Right cardiac atrium (tissue), 5 donors: ENCODE data around the gene EFHC2. TPM values are rescaled to one million over a fixed set of nuclear protein-coding genes. Genes with fewer than 3 reads are reported as not detected.

Experiments used
- ATAC-seq, 2 donors: fragments of 200-7000 bp; cut with Tn5 transposase; one replicate each; pipeline versions ENCODE4 v1.8.0 to v1.9.1; 2020; ENCODE audit warnings: moderate library complexity in 2 of 2, mild to moderate bottlenecking in 1 of 2
- DNase-seq, 3 donors: peaks; one replicate each; pipeline ENCODE4 v3.0.0-alpha.2; 2020
- H3K27ac ChIP-seq: one replicate; pipeline ENCODE4 v1.5.1; 2013; ENCODE audit warnings: mild to moderate bottlenecking, low read length, control low read depth, moderate library complexity
- H3K27me3 ChIP-seq: one replicate; pipeline ENCODE4 v1.6.1; 2013; ENCODE audit not compliant: control insufficient read depth, insufficient read depth
- H3K4me1 ChIP-seq: one replicate; pipeline ENCODE4 v1.6.1; 2013; ENCODE audit warnings: low read length; ENCODE audit not compliant: control insufficient read depth, insufficient read depth
- H3K4me3 ChIP-seq: one replicate; pipeline ENCODE4 v1.5.1; 2013; ENCODE audit warnings: low read length, control low read depth
- H3K9me3 ChIP-seq: one replicate; pipeline ENCODE4 v1.6.1; 2013; ENCODE audit warnings: low read length; ENCODE audit not compliant: control insufficient read depth
- WGBS: extraction: QIAGEN DNeasy Blood & Tissue Kit; methylation state at CpG from one replicate; pipeline ENCODE4 v1.1.7; 2013; 5-methylcytosine and 5-hydroxymethylcytosine counted together
- intact Hi-C, 4 donors: fragments of 100-400 bp; cut with DNase I; formaldehyde crosslinking; loops; one replicate each; pipeline versions ENCODE4 v1.11.0 to v1.14.0; 2022 to 2023
- long read RNA-seq, 4 donors: library from polyadenylated mRNA; unstranded; transcript quantifications; one replicate each; pipeline ENCODE4 v2.0.0, GENCODE V29; 2020 to 2021
- polyA plus RNA-seq: library from polyadenylated mRNA; stranded (reverse); fragments of 200-250 nt; gene quantifications from one replicate; pipeline ENCODE4 v1.2.3, GENCODE V29; 2013
- total RNA-seq, 4 donors: library from RNA; stranded (reverse); fragmentation: NEBNext Ultra II Directional; extraction: Animal tissue kit (Norgen Biotek cat#: 25700); gene quantifications; one replicate each; pipeline ENCODE4 v1.2.1, GENCODE V29; 2021
- donor health status: healthy with polysubstance abuse.
- donor health status: DM: no; HTN: yes; CAD: no.
- donor health status: DM: no; HTN: no; CAD: no.
- donor health status: DM: no; HTN: yes; CAD: no; lungs with severe emphysema.
- donor health status: DM: yes; HTN: yes; CAD: no.

EFHC2 gene, protein sequence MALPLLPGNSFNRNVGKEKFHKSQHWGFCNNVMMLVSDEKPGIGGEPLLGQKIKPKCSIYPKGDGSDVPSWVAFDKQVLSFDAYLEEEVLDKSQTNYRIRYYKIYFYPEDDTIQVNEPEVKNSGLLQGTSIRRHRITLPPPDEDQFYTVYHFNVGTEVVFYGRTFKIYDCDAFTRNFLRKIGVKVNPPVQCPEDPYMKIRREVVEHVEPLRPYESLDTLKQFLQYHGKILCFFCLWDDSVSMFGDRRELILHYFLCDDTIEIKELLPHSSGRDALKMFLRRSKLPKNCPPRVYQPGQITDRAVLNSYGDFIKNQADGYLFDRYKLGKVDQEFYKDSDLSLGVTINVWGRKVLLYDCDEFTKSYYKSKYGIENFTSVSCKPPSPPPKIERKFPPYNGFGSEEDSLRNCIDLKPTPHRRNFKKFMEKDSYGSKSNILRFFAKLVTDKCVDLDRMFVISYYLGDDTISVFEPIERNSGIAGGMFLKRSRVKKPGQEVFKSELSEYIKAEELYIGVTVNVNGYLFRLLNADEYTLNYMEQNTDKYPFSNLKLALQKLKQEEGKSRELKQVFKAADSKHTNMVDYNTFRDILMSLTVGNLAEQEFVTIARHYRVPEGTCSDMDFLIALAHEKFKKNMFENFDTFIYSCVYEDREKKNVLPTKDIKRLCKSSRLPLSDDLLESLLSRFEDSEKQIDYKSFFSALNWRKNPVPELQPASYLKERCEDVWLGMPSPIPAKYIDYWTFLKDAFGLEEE
- total RNA-seq (1 to 10 TPM; 5.9 to 9.5 (median 6.6) TPM), polyA plus RNA-seq (4.7 TPM)
- long read RNA-seq, donor 1, transcript EFHC2-202 (15 exons, 2,464 nt) = major isoform, 13 of 16 reads
- long read RNA-seq, donor 1, partial matches to known transcripts = 2 of 16 reads
- long read RNA-seq, donor 1, other reads (novel, unspliced or antisense) = 1 of 16 reads
- long read RNA-seq, donor 2, partial matches to known transcripts = 0 of 4 reads
- long read RNA-seq, donor 2, other reads (novel, unspliced or antisense) = 2 of 4 reads
- long read RNA-seq, donor 3, transcript EFHC2-202 (15 exons, 2,464 nt) = major isoform, 24 of 31 reads
- long read RNA-seq, donor 3, partial matches to known transcripts = 3 of 31 reads
- long read RNA-seq, donor 3, other reads (novel, unspliced or antisense) = 4 of 31 reads
- long read RNA-seq, donor 4, partial matches to known transcripts = 0 of 4 reads
- long read RNA-seq, donor 4, other reads (novel, unspliced or antisense) = 1 of 4 reads

DNA sequence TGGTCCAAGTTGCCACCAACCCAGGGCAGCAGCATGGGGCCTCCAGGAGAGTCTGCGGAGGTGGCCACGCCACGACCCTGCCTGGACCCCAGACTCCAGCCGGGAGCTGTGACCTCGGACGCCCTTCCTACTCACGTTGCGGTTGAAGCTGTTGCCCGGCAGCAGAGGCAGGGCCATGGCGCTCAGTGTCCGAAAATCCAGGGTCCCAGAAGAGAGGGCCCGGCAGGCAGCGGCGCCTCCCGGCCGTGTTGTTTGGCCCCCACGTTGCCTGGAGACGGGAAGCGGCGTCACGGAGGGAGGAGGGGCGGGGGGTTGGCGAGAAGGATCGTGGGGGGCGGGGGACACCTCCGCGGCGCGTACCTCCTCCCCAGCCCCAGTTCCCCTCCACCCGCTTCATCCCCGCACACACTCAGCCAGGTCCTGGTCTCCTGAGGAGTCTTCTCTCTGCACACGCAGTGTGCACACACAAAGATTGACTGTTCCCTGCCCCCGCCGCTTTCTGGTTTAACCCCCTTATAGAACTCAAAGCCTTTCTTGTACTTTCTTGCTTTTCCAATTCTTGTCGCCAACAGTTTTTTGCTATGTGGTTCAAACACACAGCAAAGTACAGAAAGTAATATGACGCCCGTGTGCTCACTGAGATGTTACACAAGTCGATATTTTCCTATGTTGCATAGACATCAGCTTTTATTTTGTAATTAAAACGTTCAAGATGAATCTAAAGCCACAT is at the start of gene EFHC2:
Gene EFHC2, minus strand, starts transcription at position 261 of the 730 bp plus-strand sequence. Its CDS starts 84 bp downstream, at position 177.
- DNase-seq = peak; percentile 47 to 83 (median 75)
- WGBS = 5% methylated on average over 33 of the region's 39 CpGs
- peak; percentile 78 to 86 for ATAC-seq
- no peaks in the 10 kb centered on the region for H3K27me3 ChIP-seq
- H3K4me1 ChIP-seq = no peaks in the 10 kb centered on the region
- intact Hi-C loops = no loop called here
- H3K27ac ChIP-seq = no peak within 1 kb of the TSS
- no peaks in the 10 kb centered on the region for H3K9me3 ChIP-seq
- peak within 1 kb of the TSS; percentile 84 for H3K4me3 ChIP-seq

DNA sequence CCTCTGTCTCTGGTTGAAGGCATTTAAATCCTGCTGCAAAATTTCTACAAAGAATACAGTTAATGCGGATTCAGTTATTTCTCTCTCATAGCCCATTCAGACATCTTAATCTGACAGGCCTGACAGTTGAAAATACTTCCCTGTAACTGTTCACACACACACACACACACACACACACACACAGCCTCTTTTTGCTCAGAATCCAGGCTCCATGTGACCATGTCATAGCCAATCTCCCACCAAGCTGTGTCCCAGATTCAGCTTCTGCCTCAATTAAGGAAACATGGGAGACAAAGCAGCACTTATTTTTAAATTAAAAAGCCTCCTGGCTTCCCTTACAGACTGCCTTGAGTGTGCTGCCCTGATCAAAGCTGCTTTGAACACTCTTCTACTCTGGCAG is 49.3 kb upstream of the EFHC2 start:
- ATAC-seq = no peak

DNA sequence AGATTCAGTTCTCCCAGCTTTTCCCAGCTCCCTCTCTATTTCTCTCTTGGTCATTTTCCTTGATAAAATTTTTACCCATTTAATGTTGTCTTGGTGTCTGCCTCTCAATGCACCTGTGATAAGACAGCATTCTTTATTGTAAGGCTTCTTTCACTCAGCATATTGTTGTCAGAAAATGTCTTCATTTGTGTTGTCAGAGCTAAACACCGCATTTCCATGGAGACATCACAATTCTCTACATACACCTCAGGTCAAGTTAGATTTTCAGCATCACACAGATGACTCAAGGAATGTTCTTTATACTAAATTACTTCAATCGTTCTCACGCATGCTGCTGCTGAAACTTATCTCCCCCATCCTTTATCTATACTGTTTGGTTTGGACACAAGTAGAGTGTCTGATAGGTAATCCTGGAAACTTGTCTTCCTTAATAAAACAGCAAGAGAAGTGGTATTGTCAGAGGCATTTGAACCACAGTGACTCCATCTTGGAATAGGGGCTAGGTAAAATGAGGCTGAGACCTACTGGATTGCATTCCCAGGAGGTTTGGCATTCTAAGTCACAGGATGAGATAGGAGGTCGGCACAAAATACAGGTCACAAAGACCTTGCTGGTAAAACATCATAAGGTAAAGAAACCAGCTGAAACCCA is 41.3 kb upstream of the EFHC2 start:
- H3K4me1 ChIP-seq = no peaks in the 10 kb centered on the region
- WGBS = 68% methylated on average over 4 of the region's 4 CpGs
- DNase-seq (no peak), ATAC-seq (no peak)
- no peak overlapping the region for H3K4me3 ChIP-seq
- intact Hi-C loops = no loop called here
- H3K27me3 ChIP-seq = no peaks in the 10 kb centered on the region
- H3K9me3 ChIP-seq = no peaks in the 10 kb centered on the region
- no peak overlapping the region for H3K27ac ChIP-seq

More for the DNA sequence above, 49.3 kb upstream of the EFHC2 start:
- intact Hi-C loops = no loop called here
- Histone ChIP-seq H3K9me3 (no peaks in the 10 kb centered on the region), H3K27ac (no peak overlapping the region), H3K27me3 (no peaks in the 10 kb centered on the region), H3K4me3 (no peak overlapping the region), H3K4me1 (no peaks in the 10 kb centered on the region)
- DNase-seq = no peak
- WGBS = 64% methylated on average over 1 of the region's 1 CpG

DNA sequence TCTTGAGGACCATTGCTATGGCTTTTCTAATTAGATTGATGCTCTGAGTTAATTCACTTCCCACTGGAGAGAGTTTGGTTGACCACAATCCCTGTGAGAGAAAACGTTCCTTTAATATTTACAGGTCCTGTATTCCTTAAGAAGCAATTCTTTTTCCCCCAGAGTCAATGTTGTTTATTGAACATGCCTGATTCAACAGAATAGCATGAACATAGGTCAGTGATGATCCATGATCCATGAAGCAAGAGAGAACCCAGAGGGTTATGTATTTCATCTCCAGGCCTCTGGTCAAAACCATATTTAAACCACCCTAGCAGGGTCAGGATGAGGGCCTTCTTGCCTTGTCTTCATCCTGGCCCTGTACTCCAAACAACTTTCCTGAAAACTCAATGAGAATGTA is 39.4 kb upstream of the EFHC2 start:
- H3K4me1 ChIP-seq = no peaks in the 10 kb centered on the region
- ATAC-seq (no peak), DNase-seq (no peak)
- H3K4me3 ChIP-seq = no peak overlapping the region
- H3K27ac ChIP-seq = no peak overlapping the region
- intact Hi-C loops = no loop called here
- H3K27me3 ChIP-seq = no peaks in the 10 kb centered on the region
- no peaks in the 10 kb centered on the region for H3K9me3 ChIP-seq
- 90% methylated on average over 1 of the region's 1 CpG for WGBS

DNA sequence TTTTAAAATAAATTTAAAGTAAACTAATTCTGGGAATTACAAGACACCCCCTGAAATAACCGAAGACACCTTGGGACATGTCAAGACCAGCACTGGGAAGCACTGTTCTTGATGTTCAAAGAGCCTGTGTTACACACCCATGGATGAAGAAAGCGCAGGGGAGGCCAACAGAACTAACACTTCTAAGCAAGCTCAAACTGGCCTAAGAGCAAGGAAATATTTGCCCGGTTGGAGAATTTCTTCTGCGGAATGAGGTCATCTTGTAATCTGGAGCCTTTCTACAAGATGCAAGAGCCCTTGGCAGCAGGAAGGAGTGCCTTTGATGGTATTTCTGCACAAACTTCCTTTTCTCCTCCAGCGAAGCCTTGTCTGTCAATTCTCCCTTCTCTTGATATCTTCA is 9.3 kb upstream of the EFHC2 start:
- DNase-seq (no peak), ATAC-seq (no peak)
- intact Hi-C loops = no loop called here
- Histone ChIP-seq H3K4me1 (no peaks in the 10 kb centered on the region), H3K27ac (no peak overlapping the region), H3K4me3 (no peak overlapping the region), H3K9me3 (no peaks in the 10 kb centered on the region), H3K27me3 (no peaks in the 10 kb centered on the region)
- 49% methylated on average over 5 of the region's 5 CpGs for WGBS

DNA sequence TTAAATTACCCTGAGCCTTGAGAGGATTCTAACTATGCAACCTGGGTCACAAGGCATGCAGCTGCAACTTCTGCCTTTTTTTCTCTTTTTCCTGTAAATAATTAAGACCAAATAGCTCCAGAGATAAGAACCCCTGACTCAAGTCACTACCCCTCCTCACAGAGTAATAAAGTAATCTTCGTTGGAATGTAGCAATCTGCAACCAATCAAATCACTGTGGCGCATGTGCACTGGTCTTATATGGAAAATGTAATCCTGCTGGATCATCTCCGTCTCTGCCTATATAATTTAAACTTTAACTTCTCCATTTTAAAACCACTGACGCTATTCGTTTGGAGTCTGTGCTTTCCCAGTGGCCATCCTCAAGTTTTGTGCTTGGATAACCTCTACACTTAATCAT is 6.1 kb upstream of the EFHC2 start:
- H3K9me3 ChIP-seq = no peaks in the 10 kb centered on the region
- H3K27me3 ChIP-seq = no peaks in the 10 kb centered on the region
- H3K4me1 ChIP-seq = no peaks in the 10 kb centered on the region
- intact Hi-C loops = no loop called here
- no peak for DNase-seq
- no peak overlapping the region for H3K4me3 ChIP-seq
- ATAC-seq = no peak
- 55% methylated on average over 5 of the region's 5 CpGs for WGBS
- no peak overlapping the region for H3K27ac ChIP-seq

DNA sequence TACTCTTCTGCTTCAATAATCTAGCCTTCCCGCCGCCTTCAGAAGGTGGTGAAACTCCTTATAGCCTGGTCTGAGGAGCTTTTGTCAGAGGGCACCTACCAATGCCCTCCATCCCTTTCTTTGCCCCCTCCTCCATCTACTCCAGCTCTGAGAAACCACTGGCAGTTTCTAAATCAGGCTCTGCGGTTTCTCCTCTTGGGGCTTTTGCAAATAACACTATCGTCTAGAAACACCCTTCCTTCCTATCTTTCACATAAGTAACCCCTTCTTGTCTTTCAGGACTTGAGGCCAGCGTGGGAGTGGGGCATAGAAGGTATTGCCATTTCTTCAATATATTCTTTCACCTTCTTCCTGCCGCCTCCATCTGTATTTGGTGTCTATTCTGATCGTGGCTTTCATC is 1.2 kb upstream of the EFHC2 start:
- no peaks in the 10 kb centered on the region for H3K27me3 ChIP-seq
- no peaks in the 10 kb centered on the region for H3K4me1 ChIP-seq
- H3K27ac ChIP-seq = no peak overlapping the region
- intact Hi-C loops = no loop called here
- H3K9me3 ChIP-seq = no peaks in the 10 kb centered on the region
- DNase-seq (no peak), ATAC-seq (no peak)
- WGBS = 43% methylated on average over 7 of the region's 7 CpGs
- no peak overlapping the region for H3K4me3 ChIP-seq

DNA sequence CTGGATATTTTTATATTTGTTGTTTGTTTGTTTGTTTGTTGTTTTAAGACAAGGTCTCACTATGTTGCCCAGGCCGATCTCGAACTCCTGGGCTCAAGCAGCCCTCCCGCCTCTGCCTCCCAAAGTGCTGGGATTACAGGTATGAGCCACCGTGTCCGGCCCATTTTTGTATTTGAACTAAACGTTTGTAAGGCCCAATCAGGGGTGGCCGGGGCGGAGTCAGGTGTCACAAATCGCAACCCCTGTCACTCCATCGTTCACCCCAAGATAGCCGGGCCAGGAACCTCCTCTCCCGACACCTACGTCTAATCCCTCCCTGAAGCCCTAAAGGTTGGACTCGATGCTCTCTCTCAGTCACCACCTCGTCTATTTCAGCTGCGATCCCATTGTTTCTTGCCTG is 722 bp upstream of the EFHC2 start:
- no peak overlapping the region for H3K27ac ChIP-seq
- peak overlapping the region; percentile 84 for H3K4me3 ChIP-seq
- no peaks in the 10 kb centered on the region for H3K4me1 ChIP-seq
- ATAC-seq (no peak), DNase-seq (peak; percentile 14 to 57 (median 44))
- H3K9me3 ChIP-seq = no peaks in the 10 kb centered on the region
- no peaks in the 10 kb centered on the region for H3K27me3 ChIP-seq
- WGBS = 38% methylated on average over 16 of the region's 16 CpGs
- intact Hi-C loops = no loop called here

DNA sequence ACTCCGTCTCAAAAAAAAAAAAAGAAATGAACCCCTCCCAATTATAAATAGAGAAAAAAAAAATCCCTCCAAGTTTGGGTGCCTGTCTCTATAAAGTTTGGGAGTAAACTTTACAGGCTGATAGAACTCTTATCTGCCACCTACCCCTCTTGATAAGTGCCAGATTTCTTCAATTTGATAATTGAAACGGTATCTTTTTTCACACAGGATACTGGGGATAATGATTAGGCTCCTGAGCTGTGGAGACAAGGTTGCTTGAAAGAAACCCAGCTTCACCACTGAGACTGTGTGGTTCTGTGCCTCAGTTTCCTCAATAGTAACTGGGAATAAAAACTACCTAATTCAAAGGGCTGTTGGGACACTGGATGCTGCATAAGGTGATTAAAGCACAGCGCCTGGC is 606 bp downstream of the EFHC2 start:
- H3K4me1 ChIP-seq = no peaks in the 10 kb centered on the region
- intact Hi-C loops = no loop called here
- H3K27ac ChIP-seq = no peak overlapping the region
- H3K4me3 ChIP-seq = peak overlapping the region; percentile 84
- no peaks in the 10 kb centered on the region for H3K27me3 ChIP-seq
- DNase-seq = no peak
- ATAC-seq = no peak
- H3K9me3 ChIP-seq = no peaks in the 10 kb centered on the region
- 45% methylated on average over 2 of the region's 3 CpGs for WGBS

DNA sequence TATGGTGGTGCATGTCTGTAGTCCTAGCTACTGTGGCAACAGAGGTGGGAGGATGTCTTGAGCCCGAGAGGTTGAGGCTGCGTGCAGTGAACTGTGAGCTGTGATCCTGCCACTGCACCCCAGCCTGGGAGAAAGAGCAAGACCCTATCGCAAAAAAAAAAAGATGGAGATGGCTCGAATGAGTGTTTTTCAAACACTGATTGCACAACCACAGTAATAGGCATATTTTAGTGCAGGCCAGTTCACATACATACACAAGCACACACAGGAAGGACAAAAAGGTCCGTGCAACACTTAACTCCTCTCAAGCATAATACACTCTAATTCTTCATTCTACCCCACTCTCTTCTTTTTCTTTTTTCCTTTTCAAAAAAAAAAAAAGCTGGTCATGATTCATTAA is 5.1 kb downstream of the EFHC2 start:
- no peak for ATAC-seq
- intact Hi-C loops = no loop called here
- H3K4me3 ChIP-seq = no peak overlapping the region
- no peaks in the 10 kb centered on the region for H3K4me1 ChIP-seq
- no peak overlapping the region for H3K27ac ChIP-seq
- DNase-seq = no peak
- H3K27me3 ChIP-seq = no peaks in the 10 kb centered on the region
- no peaks in the 10 kb centered on the region for H3K9me3 ChIP-seq
- 86% methylated on average over 5 of the region's 5 CpGs for WGBS
